HG03457 (cell line): ENCODE results near the gene DEFB119.
"Not testable (repeated sequence)": the region's sequence is repeated elsewhere in the genome, so short reads cannot be mapped to it uniquely, and the experiment has no call there.

Experiments
- ATAC-seq: cut with Tn5 transposase; IDR thresholded peaks from one replicate; pipeline ENCODE4 v1.9.1; 2021; ENCODE audit warnings: moderate number of reproducible peaks; ENCODE audit not compliant: unreplicated experiment

DEFB119 gene, protein sequence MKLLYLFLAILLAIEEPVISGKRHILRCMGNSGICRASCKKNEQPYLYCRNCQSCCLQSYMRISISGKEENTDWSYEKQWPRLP

DNA sequence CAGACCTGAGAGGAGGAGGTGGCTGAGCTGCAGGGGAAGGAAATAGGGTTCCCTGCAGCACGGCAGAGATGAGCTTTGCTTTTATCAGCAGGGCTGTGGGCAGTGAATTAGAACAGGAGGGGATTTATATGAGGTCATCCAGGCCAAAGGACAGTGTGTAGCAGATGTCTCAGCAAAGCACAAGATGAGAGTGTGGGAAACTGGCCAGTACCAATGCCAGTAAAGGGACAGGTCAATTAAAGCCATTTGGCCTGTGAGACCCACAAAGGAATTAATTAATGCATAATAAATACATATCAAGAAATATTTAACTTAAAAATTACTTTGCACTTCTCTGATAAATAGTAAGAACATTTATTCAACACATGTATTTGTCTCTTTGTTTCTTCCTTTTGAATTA, at the start of gene DEFB119:
Gene DEFB119, minus strand, starts transcription at position 101 of the 400 bp plus-strand sequence. CDS start 107 bp downstream, outside the sequence.
- no peak for ATAC-seq

GRCh38 chr20:31430568-31431115, 40.3 kb upstream of the DEFB119 start:
- no peak for ATAC-seq

- not testable (repeated sequence) for ATAC-seq
Observed at GRCh38 chr20:31427576-31427975, 37.2 kb upstream of the DEFB119 start.

- not testable (repeated sequence) for ATAC-seq
Observed at GRCh38 chr20:31426891-31427551, 36.6 kb upstream of the DEFB119 start.

GRCh38 chr20:31425797-31426196, 35.4 kb upstream of the DEFB119 start:
- no peak for ATAC-seq

GRCh38 chr20:31418307-31418706, 27.9 kb upstream of the DEFB119 start:
- ATAC-seq, result no peak

DNA sequence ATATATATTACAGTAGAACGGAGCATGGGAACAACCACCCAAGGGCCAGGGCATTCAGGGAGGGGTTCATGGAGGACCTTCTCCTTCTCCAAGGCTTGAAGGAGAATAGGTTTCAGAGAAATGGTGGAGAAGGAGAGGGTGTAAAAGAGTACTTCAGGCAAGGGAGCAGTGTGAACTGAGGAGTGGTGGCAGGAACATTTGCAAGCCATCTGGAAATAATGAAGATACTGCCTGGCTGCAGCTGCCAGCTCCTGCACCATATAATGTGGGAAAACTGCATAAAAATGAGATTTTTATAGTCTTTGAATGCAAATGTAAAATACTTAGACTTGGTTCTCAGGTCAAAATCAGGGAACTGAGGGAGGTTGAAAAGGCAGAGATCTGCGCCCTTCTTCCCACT, 25.3 kb upstream of the DEFB119 start:
- ATAC-seq, result no peak

DNA sequence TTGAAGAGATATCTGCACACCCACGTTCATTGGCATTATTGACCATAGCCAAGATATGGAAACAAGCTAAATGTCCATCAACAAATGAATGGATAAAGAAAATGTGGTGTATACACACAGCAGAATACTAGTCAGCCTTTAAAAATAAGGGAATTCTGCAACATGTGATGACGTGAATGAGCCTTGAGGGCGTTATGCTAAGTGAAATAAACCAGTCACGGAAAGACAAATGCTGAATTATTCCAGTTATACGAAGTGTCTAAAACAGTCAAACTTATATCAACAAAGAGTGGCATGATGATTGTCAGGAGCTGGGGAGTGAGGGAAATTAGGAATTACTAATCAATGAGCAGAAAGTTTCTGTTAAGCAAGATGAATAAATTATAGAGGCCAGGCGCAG, 24.0 kb upstream of the DEFB119 start:
- ATAC-seq, result no peak

GRCh38 chr20:31410011-31410410, 19.6 kb upstream of the DEFB119 start:
- ATAC-seq, result no peak

- ATAC-seq, result no peak
Observed at GRCh38 chr20:31406115-31406514, 15.7 kb upstream of the DEFB119 start, which contains the start of gene DEFB121. TSS of gene DEFB121 (minus strand) at chr20:31406215. CDS start at chr20:31406152, 63 bp downstream.

- no peak for ATAC-seq
Observed at GRCh38 chr20:31403886-31404285, 13.5 kb upstream of the DEFB119 start.

DNA sequence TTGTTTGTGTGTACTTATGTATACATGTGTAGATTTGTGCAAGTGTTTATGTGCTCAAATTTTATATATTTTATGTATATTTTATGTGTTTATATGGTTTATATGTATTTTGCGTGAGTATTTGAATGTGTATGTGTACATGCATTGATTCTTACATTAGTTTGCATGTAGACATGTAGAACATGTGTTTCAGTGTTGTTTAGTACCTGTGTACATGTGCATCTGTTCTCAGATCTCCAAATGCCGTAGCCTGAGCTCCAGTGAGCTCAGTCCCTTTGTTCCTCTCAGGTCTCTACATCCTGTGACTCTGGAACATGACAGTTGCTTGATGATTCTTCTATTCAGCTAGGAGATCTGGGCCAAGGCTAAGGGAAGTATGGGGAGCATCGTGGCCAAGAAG, 4.5 kb upstream of the DEFB119 start:
- ATAC-seq, result no peak

- no peak for ATAC-seq
Observed at GRCh38 chr20:31392836-31393235, 2.4 kb upstream of the DEFB119 start.

DNA sequence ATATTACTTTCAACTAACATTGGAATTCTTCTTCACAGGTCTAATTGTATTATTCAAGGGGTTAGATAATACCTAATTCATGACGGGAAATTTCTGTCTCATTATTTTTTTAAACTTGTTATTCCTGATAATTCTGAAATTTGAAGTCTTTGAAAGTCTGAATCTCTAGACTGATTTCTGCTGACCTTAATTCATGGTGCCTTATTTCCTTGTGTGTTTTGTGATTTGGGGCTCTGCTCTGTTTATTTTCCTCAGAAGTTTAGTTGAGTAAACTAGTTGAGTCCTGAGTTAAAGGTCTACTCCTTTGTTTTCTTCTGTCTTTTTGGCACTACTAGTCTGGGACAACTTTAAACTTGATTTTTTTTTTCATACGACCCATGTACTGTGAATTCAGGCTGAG, 16.0 kb downstream of the DEFB119 start:
- ATAC-seq, result no peak

DNA sequence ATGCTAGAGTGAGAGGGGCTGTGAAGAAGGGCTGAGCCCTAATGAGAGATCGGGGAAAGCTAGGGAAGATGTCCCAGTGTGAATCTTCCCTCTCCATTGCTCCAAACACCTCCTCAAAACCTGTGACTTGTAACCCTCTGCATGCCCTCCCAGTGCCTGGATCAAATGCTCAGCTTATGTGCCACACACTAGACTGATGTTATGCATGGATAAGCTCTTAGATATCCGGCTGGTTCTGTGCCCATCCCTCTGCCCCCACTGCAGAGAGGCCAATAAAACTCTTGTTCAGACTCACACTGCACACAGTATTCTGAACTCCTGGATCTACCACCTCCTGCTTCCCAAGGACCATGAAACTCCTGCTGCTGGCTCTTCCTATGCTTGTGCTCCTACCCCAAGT, 22.1 kb downstream of the DEFB119 start, which contains the start of gene DEFB118:
Gene DEFB118, plus strand, starts transcription at position 301 of the 400 bp plus-strand sequence. Its CDS starts 50 bp downstream, at position 351.
- ATAC-seq, result no peak

- ATAC-seq, result not testable (repeated sequence)
Observed at GRCh38 chr20:31364272-31364671, 26.1 kb downstream of the DEFB119 start.

DNA sequence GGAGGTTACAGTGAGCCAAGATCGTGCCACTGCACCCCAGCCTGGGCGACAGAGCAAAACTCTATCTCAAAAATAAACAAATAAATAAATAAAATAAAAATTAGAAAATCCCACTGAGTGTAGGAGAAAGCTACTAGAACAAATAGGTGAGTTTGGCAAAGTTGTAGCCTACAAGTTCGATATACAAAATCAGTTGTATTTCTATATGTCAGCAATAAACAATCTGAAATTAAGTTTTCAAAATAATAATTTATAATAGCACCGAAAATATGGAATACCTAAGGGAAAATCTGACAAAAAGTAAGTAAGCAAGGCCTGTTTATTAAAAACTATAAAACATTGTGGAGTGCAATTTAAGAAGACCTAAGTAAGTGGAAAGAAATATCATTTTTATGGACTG, 27.1 kb downstream of the DEFB119 start:
- no peak for ATAC-seq

- no peak for ATAC-seq
Observed at GRCh38 chr20:31355981-31356380, 34.4 kb downstream of the DEFB119 start.

GRCh38 chr20:31341470-31341869, 48.9 kb downstream of the DEFB119 start:
- no peak for ATAC-seq

GRCh38 chr20:31330893-31331292, 59.5 kb downstream of the DEFB119 start:
- ATAC-seq, result no peak
